Nephron (organoid): ENCODE results near the gene SLC6A16.
A peak's percentile ranks its signal among the peaks of the same experiment; 100 is the strongest.
"Not testable (repeated sequence)": the region's sequence is repeated elsewhere in the genome, so short reads cannot be mapped to it uniquely, and the experiment has no call there.

Experiments used
- H3K27ac Mint-ChIP-seq, 3 experiments: 2 replicates each; pipeline ENCODE4 v1.8.0; 2020; ENCODE audit warnings: mixed read lengths in 3 of 3, mild to moderate bottlenecking in 2 of 3, moderate library complexity in 1 of 3
- H3K27me3 Mint-ChIP-seq: 2 replicates; pipeline ENCODE4 v1.8.0; 2021; ENCODE audit warnings: low read depth, mild to moderate bottlenecking, moderate library complexity, mixed read lengths
- H3K36me3 Mint-ChIP-seq: 2 replicates; pipeline ENCODE4 v1.8.0; 2020; ENCODE audit warnings: low read depth, mixed read lengths
- H3K4me1 Mint-ChIP-seq: 2 replicates; pipeline ENCODE4 v1.8.0; 2020; ENCODE audit warnings: mixed read lengths
- H3K4me3 Mint-ChIP-seq, 3 experiments: 2 replicates each; pipeline ENCODE4 v1.8.0; 2020; ENCODE audit warnings: mild to moderate bottlenecking in 3 of 3, mixed read lengths in 3 of 3, moderate library complexity in 2 of 3
- H3K9me3 Mint-ChIP-seq: 2 replicates; pipeline ENCODE4 v1.8.0; 2020; ENCODE audit warnings: mixed read lengths
- CTCF ChIP-seq, 3 experiments: fragments of 200-600 bp; sonication (generic); IDR thresholded peaks; one replicate each; pipeline ENCODE4 v1.5.0; 2021; ENCODE audit warnings: antibody characterized with exemption in 3 of 3; ENCODE audit not compliant: unreplicated experiment in 3 of 3

SLC6A16 gene

GRCh38 chr19:49271080-49271753, 53.8 kb downstream of the SLC6A16 start:
- TF ChIP-seq CTCF (IDR thresholded peaks at IDR 0.05; ENCODE audit: unreplicated experiment in 3 of 3): no peak
- Mint-ChIP-seq H3K4me1 (no peaks in the 10 kb centered on the region), H3K36me3 (peaks cover 5% of the 10 kb centered on the region), H3K9me3 (peaks cover 31% of the 10 kb centered on the region), H3K27me3 (peaks cover 3% of the 10 kb centered on the region), H3K27ac (no peak overlapping the region), H3K4me3 (no peak overlapping the region)

- peak in 2 of 3 experiments; percentile 14 to 44 for TF ChIP-seq CTCF (IDR thresholded peaks at IDR 0.05; ENCODE audit: unreplicated experiment in 3 of 3)
- not testable (repeated sequence) for H3K27me3 Mint-ChIP-seq, H3K4me3 Mint-ChIP-seq, H3K4me1 Mint-ChIP-seq, H3K36me3 Mint-ChIP-seq, H3K27ac Mint-ChIP-seq
- peaks cover 53% of the 10 kb centered on the region for H3K9me3 Mint-ChIP-seq
These were observed 58.6 kb downstream of the SLC6A16 start for GRCh38 chr19:49266409-49266808.

- no peaks in the 10 kb centered on the region for H3K4me1 Mint-ChIP-seq
- H3K27me3 Mint-ChIP-seq: no peaks in the 10 kb centered on the region
- no peak overlapping the region for H3K4me3 Mint-ChIP-seq
- H3K36me3 Mint-ChIP-seq: peaks cover 5% of the 10 kb centered on the region
- no peak for TF ChIP-seq CTCF (IDR thresholded peaks at IDR 0.05; ENCODE audit: unreplicated experiment in 3 of 3)
- no peak overlapping the region for H3K27ac Mint-ChIP-seq
- H3K9me3 Mint-ChIP-seq: peaks cover 60% of the 10 kb centered on the region
These were observed 60.7 kb downstream of the SLC6A16 start for GRCh38 chr19:49264258-49264657.

- no peak overlapping the region for H3K4me3 Mint-ChIP-seq
- H3K9me3 Mint-ChIP-seq: peaks cover 52% of the 10 kb centered on the region
- H3K27ac Mint-ChIP-seq: no peak overlapping the region
- H3K36me3 Mint-ChIP-seq: no peaks in the 10 kb centered on the region
- no peaks in the 10 kb centered on the region for H3K27me3 Mint-ChIP-seq
- TF ChIP-seq CTCF (IDR thresholded peaks at IDR 0.05; ENCODE audit: unreplicated experiment in 3 of 3): no peak
- H3K4me1 Mint-ChIP-seq: no peaks in the 10 kb centered on the region
These were observed 63.4 kb downstream of the SLC6A16 start for GRCh38 chr19:49261602-49262001.

GRCh38 chr19:49256691-49257090, 68.3 kb downstream of the SLC6A16 start:
- Mint-ChIP-seq H3K36me3 (no peaks in the 10 kb centered on the region), H3K4me1 (no peaks in the 10 kb centered on the region), H3K27ac (no peak overlapping the region), H3K27me3 (no peaks in the 10 kb centered on the region), H3K4me3 (no peak overlapping the region), H3K9me3 (peaks cover 29% of the 10 kb centered on the region)
- TF ChIP-seq CTCF (IDR thresholded peaks at IDR 0.05; ENCODE audit: unreplicated experiment in 3 of 3): no peak

- H3K27ac Mint-ChIP-seq: no peak overlapping the region
- H3K4me1 Mint-ChIP-seq: no peaks in the 10 kb centered on the region
- no peaks in the 10 kb centered on the region for H3K36me3 Mint-ChIP-seq
- TF ChIP-seq CTCF (IDR thresholded peaks at IDR 0.05; ENCODE audit: unreplicated experiment in 3 of 3): no peak
- H3K4me3 Mint-ChIP-seq: no peak overlapping the region
- H3K27me3 Mint-ChIP-seq: no peaks in the 10 kb centered on the region
- H3K9me3 Mint-ChIP-seq: peaks cover 25% of the 10 kb centered on the region
These were observed 69.3 kb downstream of the SLC6A16 start for GRCh38 chr19:49255674-49256073.
